Chondrocyte (in vitro differentiated cells): ENCODE measurements around the gene EARS2. TPM values are rescaled to one million over a fixed set of nuclear protein-coding genes. Genes with fewer than 3 reads are reported as not detected.

Source experiments
- DNase-seq: peaks from one replicate; pipeline ENCODE4 v3.0.0; 2021; ENCODE audit warnings: mixed read lengths, low spot score
- H3K27ac Mint-ChIP-seq: one replicate; pipeline ENCODE4 v1.8.0; 2021; ENCODE audit warnings: mild to moderate bottlenecking, moderate library complexity, mixed read lengths; ENCODE audit not compliant: unreplicated experiment
- H3K27me3 Mint-ChIP-seq: 2 replicates; pipeline ENCODE4 v1.8.0; 2021; ENCODE audit warnings: low read depth, mixed read lengths
- H3K36me3 Mint-ChIP-seq: 2 replicates; pipeline ENCODE4 v1.8.0; 2021; ENCODE audit warnings: low read depth, mixed read lengths
- H3K4me1 Mint-ChIP-seq: 2 replicates; pipeline ENCODE4 v1.8.0; 2021; ENCODE audit warnings: low read depth, mild to moderate bottlenecking, mixed read lengths
- H3K4me3 Mint-ChIP-seq: one replicate; pipeline ENCODE4 v1.8.0; 2021; ENCODE audit warnings: mild to moderate bottlenecking, moderate library complexity, mixed read lengths; ENCODE audit not compliant: unreplicated experiment
- H3K9me3 Mint-ChIP-seq: 2 replicates; pipeline ENCODE4 v1.8.0; 2021; ENCODE audit warnings: low read depth, mixed read lengths
- total RNA-seq: library from RNA; stranded (reverse); gene quantifications from 3 replicates; pipeline ENCODE4 v1.2.1, GENCODE V29; 2021
- TF ChIP-seq, protein P1 (sequence below): fragments of 200-600 bp; sonication (generic); IDR thresholded peaks from 2 replicates; pipeline ENCODE4 v1.5.0; 2021; ENCODE audit warnings: antibody characterized with exemption, mild to moderate bottlenecking, moderate library complexity

EARS2 gene
- total RNA-seq, 1 donor from 2014 or later = 13.9 TPM

DNA sequence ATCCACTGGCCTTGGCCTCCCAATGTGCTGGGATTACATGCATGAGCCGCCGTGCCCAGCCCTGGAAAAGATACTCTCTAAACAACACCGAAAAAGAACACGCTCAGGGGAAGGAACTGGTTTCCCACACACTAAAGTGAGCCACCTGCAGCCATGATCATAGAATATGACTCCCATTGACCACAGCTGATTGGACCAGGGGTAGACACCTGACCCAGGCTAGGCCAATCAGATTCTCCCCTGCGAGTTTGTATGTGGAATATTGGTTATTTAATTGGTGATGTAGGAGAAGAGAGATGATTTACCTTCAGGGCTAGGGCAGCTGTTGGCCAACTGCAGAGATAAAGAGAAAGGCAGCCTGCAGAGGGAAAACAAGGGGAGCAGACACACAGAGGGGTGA lies 37.9 kb downstream of the EARS2 start:
- TF ChIP-seq, protein P1, sequence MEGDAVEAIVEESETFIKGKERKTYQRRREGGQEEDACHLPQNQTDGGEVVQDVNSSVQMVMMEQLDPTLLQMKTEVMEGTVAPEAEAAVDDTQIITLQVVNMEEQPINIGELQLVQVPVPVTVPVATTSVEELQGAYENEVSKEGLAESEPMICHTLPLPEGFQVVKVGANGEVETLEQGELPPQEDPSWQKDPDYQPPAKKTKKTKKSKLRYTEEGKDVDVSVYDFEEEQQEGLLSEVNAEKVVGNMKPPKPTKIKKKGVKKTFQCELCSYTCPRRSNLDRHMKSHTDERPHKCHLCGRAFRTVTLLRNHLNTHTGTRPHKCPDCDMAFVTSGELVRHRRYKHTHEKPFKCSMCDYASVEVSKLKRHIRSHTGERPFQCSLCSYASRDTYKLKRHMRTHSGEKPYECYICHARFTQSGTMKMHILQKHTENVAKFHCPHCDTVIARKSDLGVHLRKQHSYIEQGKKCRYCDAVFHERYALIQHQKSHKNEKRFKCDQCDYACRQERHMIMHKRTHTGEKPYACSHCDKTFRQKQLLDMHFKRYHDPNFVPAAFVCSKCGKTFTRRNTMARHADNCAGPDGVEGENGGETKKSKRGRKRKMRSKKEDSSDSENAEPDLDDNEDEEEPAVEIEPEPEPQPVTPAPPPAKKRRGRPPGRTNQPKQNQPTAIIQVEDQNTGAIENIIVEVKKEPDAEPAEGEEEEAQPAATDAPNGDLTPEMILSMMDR = no peak
- Mint-ChIP-seq H3K27ac (no peak overlapping the region), H3K9me3 (no peaks in the 10 kb centered on the region), H3K36me3 (peaks cover 32% of the 10 kb centered on the region), H3K4me1 (peaks cover 3% of the 10 kb centered on the region), H3K27me3 (no peaks in the 10 kb centered on the region), H3K4me3 (no peak overlapping the region)
- DNase-seq = no peak

DNA sequence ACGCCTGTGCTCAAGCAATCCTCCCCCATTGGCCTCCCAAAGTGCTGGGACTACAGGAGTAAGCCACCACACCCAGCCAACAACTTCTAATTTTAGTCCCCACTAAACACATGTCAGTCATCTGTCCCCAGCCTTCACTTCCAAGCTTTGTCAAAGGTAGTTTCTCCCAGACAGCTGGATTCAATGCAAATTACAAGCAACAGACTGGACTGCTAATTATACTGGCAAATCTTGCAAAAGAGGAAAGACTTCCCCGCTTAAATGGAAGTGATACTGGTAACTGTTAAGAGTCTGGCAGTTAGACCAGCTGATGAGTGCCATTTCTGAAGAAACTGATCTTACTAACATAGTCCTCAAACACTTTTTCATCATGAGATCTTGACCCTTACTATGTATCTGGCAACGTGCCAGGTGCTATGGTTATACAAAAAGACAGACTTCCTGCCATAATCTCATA lies 38.7 kb downstream of the EARS2 start:
- no peak overlapping the region for H3K4me3 Mint-ChIP-seq
- DNase-seq = no peak
- TF ChIP-seq, protein P1 = no peak
- peaks cover 3% of the 10 kb centered on the region for H3K4me1 Mint-ChIP-seq
- H3K27ac Mint-ChIP-seq = no peak overlapping the region
- H3K27me3 Mint-ChIP-seq = no peaks in the 10 kb centered on the region
- H3K36me3 Mint-ChIP-seq = peaks cover 27% of the 10 kb centered on the region
- no peaks in the 10 kb centered on the region for H3K9me3 Mint-ChIP-seq

DNA sequence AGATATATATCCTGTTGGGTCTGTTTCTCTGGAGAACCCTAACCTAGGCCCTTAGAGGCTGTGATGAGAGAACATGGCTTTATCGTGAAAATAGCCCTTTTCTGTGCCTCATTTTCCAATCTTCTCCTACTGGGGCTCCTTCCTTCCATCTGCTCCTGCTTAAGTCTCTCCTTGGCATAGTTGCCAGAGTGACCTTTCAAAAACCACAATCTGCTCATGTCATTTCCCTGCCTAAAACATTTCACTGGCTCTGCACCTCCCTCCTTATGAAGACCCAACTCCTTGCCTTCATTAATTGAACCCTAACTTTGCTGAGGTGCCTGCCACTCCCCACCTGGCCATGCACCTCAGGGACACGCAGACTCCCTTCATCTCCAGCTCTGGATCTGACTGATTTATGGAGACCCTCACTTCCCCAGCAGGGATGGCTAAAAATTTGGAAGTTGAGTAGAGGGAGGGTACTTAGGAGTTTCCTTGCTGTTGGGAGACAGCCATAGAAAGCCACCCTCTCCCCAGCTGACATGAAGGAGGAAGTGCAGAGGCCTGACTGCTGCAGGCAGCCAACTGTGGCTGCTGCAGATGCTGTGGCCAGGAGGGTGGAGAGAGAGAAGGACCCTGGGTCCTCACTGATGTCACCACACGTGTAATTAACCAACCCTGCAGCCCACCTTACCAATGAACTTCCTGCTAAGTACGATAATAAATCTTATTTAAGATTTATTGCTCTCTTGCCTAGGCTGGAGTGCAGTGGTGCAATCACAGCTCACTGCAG lies 40.6 kb downstream of the EARS2 start:
- Mint-ChIP-seq H3K36me3 (peaks cover 13% of the 10 kb centered on the region), H3K9me3 (no peaks in the 10 kb centered on the region), H3K27ac (peak overlapping the region; percentile 55), H3K27me3 (no peaks in the 10 kb centered on the region), H3K4me3 (no peak overlapping the region), H3K4me1 (peaks cover 3% of the 10 kb centered on the region)
- TF ChIP-seq, protein P1 = no peak
- no peak for DNase-seq

DNA sequence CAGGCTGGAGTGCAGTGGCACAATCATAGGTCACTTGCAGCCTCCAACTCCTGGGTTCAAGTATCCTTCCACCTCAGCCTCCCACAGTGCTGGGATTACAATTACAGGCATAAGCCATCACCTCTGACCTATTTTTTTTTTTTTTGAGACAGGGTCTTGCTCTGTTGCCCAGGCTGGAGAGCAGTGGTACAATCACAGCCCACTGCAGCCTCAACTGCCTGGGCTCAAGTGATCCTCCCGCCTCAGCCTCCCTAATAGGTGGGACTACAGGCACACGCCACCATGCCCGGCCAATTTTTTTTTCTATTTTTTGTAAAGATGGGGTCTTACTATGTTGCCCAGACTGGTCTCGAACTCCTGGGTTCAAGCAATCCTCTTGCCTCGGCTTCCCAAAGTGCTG lies 41.3 kb downstream of the EARS2 start:
- Mint-ChIP-seq H3K9me3 (no peaks in the 10 kb centered on the region), H3K27me3 (no peaks in the 10 kb centered on the region), H3K36me3 (peaks cover 11% of the 10 kb centered on the region), H3K4me3 (no peak overlapping the region), H3K4me1 (peaks cover 6% of the 10 kb centered on the region), H3K27ac (no peak overlapping the region)
- TF ChIP-seq, protein P1 = no peak
- no peak for DNase-seq

GRCh38 chr16:23514381-23515152 lies 42.6 kb downstream of the EARS2 start:
- H3K36me3 Mint-ChIP-seq = peaks cover 10% of the 10 kb centered on the region
- H3K27me3 Mint-ChIP-seq = no peaks in the 10 kb centered on the region
- no peak overlapping the region for H3K27ac Mint-ChIP-seq
- TF ChIP-seq, protein P1 = no peak
- no peak overlapping the region for H3K4me3 Mint-ChIP-seq
- no peak for DNase-seq
- peaks cover 9% of the 10 kb centered on the region for H3K4me1 Mint-ChIP-seq
- H3K9me3 Mint-ChIP-seq = no peaks in the 10 kb centered on the region
